Fibroblast of pulmonary artery (primary cell): ENCODE measurements around the gene WFIKKN1.

ENCODE experiments used
- DNase-seq: peaks from one replicate; pipeline ENCODE4 v3.0.0-alpha.2; 2010; ENCODE audit warnings: low read depth
- H3K4me3 ChIP-seq: replicated peaks from 2 replicates; pipeline ENCODE4 v1.5.1; 2011; ENCODE audit warnings: low read depth, mild to moderate bottlenecking, control low read depth, low read length, moderate library complexity
- TF ChIP-seq, protein P1 (sequence below): IDR thresholded peaks from 2 replicates; pipeline ENCODE4 v1.5.1; 2011; ENCODE audit warnings: mild to moderate bottlenecking, control low read depth, low read length, inconsistent platforms; ENCODE audit errors: missing control alignments

Gene WFIKKN1

DNA sequence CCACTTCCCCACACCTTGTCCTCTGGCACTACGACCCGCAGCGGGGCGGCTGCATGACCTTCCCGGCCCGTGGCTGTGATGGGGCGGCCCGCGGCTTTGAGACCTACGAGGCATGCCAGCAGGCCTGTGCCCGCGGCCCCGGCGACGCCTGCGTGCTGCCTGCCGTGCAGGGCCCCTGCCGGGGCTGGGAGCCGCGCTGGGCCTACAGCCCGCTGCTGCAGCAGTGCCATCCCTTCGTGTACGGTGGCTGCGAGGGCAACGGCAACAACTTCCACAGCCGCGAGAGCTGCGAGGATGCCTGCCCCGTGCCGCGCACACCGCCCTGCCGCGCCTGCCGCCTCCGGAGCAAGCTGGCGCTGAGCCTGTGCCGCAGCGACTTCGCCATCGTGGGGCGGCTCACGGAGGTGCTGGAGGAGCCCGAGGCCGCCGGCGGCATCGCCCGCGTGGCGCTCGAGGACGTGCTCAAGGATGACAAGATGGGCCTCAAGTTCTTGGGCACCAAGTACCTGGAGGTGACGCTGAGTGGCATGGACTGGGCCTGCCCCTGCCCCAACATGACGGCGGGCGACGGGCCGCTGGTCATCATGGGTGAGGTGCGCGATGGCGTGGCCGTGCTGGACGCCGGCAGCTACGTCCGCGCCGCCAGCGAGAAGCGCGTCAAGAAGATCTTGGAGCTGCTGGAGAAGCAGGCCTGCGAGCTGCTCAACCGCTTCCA is 2.7 kb downstream of the WFIKKN1 start:
- TF ChIP-seq, protein P1, sequence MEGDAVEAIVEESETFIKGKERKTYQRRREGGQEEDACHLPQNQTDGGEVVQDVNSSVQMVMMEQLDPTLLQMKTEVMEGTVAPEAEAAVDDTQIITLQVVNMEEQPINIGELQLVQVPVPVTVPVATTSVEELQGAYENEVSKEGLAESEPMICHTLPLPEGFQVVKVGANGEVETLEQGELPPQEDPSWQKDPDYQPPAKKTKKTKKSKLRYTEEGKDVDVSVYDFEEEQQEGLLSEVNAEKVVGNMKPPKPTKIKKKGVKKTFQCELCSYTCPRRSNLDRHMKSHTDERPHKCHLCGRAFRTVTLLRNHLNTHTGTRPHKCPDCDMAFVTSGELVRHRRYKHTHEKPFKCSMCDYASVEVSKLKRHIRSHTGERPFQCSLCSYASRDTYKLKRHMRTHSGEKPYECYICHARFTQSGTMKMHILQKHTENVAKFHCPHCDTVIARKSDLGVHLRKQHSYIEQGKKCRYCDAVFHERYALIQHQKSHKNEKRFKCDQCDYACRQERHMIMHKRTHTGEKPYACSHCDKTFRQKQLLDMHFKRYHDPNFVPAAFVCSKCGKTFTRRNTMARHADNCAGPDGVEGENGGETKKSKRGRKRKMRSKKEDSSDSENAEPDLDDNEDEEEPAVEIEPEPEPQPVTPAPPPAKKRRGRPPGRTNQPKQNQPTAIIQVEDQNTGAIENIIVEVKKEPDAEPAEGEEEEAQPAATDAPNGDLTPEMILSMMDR, result no peak
- H3K4me3 ChIP-seq, result no peak overlapping the region
- no peak for DNase-seq

DNA sequence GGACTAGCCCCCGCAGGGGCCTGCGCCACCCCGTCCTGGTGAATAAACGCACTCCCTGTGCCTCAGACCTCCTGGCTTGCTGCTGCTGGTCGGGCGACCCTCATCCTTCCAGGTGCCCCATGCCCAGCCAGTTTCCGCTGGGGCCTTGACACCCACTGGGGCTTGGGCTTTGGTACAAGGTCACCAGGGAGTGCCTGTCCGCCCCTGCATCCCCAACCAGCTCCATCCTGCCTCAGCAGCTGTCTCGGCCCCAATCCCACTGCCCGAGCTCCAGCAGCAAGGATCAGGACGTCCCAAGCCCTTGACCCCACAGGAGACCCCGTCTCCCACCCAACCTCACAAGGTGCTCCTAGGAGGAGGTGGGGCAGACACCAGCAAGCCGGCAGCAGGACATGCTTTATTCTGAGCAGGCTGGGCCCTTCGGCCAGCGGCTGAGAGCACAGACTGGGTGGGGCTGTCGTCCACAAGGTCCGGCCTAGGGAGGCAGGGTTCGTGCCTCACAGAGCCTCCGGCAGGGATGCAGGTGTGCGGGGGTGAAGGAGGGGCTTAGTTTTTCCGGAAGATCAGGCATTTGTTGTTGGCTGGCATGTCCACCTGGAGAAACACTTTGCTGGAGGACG is 3.4 kb downstream of the WFIKKN1 start:
- H3K4me3 ChIP-seq, result no peak overlapping the region
- DNase-seq, result no peak
- TF ChIP-seq, protein P1, result no peak

DNA sequence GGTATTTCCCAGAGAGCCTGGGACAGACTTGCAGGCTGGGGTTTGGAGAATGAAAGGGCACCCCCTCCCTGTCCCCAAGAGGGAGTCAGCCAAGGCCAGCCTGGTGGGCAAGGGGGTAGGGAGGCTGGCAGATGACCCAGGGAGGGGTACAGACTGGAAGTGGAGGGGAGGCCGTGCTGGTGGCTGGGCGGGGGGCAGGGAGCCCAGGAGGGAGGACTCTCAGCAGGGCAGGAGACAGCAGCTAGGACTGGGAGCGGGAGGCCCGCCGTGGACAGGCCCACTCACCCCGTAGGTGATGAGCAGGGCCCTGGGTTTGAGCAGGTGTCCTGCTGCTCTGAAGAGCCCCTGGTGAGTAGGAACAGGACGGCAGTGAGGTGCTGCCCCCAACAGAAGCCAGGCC is 4.2 kb downstream of the WFIKKN1 start:
- TF ChIP-seq, protein P1, result no peak
- no peak for DNase-seq
- peak overlapping the region; percentile 74 for H3K4me3 ChIP-seq

DNA sequence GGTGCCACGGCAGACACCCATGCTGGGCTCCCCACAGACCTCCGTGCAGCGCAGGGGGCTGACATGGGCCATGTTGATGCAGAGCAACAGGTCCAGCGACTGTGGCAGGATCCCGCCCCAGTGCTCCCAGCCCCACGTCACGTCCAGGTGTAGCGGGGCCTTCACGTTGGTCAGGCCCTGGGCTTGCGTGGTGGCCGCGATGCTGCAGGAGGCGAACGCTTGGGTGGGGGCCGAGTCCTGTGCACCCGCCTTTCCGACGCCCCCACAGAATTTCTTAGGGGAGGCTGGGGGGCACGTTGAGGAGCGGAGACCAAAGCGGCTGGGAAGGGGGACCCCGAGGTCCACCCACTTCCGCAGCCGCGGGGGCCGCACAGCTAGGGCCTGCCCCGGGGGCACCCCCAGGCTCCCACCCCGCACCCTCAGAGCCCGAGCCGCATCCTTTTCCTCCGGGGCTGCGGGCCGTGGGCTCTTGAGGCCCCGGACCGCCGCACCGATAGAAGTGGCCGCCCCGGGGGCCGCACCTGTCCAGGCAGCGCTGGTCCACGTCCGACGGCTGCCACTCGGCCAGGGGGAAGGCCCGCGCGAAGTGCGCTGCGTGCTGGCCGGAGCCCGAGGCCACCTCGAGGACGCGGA is 4.9 kb downstream of the WFIKKN1 start:
- TF ChIP-seq, protein P1, result no peak
- peak overlapping the region; percentile 74 for H3K4me3 ChIP-seq
- no peak for DNase-seq

DNA sequence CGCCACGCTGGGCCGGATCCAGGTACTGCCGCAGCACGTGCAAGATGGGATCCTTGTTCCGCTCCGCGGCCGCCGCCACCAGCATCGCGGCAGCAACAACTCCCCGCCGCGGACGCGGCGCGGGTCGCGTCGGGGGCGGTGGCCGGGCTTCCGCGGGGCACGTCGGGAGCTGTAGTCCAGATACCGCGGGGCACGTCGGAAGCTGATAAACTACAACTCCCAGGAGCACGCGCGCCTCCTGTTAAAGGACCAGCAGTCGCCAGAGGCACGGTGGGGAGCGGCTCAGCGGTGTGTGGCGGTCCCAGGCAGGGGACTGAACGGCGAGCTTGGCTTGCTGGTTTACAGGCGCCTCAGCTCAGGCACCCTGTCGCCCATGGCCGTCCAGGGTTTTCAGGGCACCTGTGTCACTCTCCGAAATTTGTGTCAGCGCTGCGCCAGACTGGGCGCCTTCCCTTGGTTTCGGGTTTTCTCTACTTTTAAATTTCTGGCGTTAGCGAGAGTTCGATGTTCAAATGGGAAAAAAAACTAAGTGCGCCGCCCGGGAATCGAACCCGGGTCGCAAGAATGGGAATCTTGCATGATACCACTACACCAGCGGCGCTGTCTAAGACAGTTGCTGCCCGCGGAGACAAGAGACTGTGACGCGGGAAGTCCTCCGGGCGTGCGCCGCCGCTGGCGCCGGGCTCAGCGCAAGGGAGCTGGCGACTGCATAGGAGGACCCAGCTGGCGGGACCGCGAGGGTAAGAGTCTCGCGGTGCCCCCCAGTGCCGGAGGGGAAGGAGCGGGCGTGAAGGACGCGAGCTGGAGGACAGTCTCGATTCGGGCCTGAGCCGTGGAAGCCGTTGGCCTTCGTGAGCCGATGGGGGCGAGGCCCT is 5.7 kb downstream of the WFIKKN1 start, which contains the start of gene METTL26:
Gene METTL26, minus strand, starts transcription at position 100 of the 875 bp plus-strand sequence. Its CDS starts 15 bp downstream, at position 85.
- peak within 1 kb of the TSS; percentile 74 for H3K4me3 ChIP-seq
- TF ChIP-seq, protein P1, result no peak
- peak; percentile 94 for DNase-seq

DNA sequence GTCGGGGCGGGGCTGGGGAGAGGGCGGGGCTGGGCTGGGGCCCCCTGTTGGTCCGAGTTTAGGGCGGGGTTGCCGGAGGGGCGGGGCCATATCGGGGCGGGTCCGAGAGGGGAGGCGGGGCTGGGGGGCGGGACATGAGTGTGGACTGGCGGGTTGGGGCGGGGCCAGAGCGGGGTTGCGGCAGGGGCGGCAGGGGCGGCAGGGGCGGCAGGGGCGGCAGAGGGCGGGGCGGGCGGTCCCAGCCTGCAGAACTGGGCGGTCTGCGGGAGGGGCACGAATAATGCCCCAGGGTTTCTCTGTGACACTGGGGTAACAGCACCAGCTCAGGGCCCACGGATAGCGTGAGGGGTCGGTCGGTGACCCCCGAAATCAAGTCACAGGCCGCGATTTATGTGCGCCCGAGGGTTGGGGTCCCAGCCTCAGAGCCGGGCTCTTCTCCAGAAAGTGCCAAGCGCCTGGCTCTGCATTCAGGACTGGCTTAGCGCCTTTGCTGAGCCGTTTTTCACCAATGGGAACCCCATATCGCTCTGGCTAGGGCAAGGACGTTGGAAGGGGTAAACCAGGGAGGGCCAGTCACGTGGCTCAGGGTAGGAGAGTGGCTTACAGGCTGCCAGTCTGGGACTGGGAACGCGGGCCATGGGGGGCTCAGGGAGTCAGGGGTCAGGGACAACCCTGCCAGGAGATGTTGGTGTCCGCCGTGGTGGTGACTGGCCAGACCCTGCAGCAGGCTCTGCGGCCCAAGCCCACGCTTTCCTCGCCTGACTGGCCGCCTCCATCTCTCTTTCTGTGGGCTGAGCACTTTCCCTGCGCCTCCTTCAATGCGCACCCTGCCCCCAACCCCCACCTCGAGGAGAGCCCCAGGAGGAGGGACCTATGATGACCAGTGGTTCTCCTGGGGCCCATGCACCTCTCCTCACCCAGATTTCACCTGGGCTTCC is 6.6 kb downstream of the WFIKKN1 start:
- peak; percentile 89 for DNase-seq
- TF ChIP-seq, protein P1, result no peak
- peak overlapping the region; percentile 74 for H3K4me3 ChIP-seq
